HG03066 (cell line): ENCODE measurements around the gene SOAT1.

Experiments used
- ATAC-seq: cut with Tn5 transposase; IDR thresholded peaks from one replicate; pipeline ENCODE4 v1.9.1; 2021; ENCODE audit warnings: low read depth; ENCODE audit not compliant: unreplicated experiment

SOAT1 gene

DNA sequence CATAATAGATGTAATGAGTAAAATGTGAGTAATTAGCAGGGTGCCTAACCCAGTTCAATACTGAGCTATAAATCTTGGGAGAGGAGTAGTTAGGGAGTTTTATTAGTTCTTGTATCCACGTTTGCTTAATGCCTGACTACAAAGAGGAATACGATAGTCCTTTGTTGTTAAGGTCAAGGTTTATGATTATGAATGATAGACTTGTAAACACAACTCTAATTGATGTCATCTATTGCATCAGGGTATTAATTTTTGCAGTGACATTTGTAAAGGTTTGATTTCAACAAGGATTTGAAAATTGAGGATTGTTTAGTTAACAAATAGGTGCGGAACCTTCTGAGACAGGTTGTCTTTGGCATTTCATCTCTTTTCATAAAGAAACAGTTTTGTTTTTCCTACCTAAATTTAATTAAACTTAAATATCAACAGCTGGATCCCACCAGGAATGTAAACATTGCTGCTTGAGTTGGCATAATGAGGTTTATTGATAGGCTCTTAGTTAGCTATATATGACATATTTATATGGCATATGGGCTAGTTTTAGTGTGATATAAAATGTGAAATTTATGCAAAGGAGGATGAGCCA lies 9.7 kb downstream of the SOAT1 start:
- no peak for ATAC-seq

DNA sequence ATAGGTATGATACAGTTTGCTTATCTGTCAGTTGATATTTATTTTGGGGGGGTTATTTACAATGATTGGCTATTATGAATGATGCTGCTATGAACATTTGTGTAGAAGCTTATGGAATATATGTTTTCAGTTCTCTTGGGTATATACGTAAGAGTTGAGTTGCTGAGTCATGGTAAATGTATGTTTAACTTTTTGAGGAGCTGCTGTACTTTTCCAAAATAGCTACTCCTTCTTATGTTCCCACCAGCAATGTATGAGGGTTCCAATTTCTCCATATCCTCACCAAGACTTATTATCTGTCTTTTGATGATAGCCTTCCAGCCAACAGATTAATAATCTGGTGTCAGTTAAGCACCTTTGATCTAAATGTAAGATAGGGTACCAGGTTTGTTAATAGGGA lies 11.9 kb downstream of the SOAT1 start:
- ATAC-seq: no peak

DNA sequence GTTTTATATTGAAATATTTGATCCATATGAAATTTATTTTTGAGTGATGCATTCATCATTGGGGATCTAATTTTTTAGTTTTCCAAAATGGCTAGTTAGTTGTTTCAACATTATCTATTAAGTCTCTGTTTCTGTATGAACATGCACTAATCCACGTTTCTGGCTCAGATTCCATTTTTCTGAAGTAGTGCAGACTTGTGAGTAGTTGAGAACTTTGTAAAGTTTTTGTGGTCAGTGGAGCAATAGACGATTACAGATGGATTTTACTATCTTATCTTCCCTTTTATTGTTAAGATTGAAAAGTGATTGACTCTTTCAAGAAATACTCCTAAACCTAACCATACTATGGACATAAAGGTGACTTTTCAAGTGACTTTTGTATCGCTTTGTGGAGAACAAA lies 16.7 kb downstream of the SOAT1 start:
- no peak for ATAC-seq

DNA sequence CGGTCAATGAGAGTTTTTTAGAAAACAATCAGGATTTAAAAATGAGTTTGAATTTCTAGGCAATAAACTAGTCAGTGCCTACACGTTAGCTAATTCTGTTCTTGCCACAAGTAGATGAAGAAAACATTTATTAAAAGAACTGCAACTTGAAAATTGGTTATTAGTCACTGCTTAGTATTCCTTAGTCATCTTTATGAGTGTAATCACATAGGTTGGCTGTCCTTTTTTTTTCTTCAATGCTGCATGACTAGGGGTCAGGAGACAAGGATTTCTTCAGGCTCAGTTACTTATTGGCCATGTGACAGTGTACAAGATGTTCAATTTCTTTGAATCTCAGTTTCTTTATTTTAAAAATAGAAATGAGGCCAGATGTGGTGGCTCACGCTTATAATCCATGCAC lies 17.1 kb downstream of the SOAT1 start:
- no peak for ATAC-seq

DNA sequence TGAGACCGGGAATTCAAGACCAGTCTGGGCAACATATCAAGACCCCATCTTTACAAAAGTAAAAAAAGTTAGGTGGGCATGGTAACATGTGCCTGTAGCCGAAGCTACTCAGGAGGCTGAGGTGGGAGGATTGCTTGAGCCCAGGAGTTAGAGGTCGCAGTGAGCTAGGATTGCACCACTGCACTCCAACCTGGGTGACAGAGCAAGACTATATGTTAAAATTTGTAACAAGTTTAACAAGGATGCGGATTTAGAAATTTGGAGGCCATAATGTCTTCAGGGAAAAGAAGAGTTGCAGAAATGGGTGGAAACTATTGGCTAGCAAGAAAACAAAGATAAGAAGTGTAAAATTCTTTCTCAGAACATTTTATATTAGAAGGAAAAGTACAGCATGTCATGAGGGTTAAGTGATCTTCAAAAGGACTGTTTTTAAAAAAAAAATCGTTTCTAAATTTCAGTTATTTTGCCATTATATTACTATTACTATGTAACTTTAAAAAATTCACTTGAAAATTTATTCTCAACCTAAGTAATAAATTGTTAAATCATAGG lies 17.6 kb downstream of the SOAT1 start:
- no peak for ATAC-seq

DNA sequence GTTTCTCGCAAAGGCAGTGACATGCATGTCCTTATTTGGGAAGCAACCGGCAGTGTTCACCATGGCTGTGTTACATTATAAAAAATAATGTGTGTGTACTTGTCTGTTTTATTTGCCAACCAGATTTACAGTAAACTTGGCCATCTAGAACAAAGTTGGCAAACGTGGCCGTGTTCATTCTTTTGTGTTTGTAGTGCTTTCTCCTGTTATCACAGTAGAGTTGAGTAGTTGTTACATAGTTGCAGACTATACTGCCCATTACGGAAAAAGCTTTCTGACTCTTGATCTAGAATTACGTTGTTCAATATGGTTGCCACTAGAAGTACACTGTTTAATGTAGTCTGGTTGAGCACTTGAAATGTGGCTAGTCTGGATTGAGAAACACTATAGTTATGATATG lies 19.4 kb downstream of the SOAT1 start:
- ATAC-seq: no peak

DNA sequence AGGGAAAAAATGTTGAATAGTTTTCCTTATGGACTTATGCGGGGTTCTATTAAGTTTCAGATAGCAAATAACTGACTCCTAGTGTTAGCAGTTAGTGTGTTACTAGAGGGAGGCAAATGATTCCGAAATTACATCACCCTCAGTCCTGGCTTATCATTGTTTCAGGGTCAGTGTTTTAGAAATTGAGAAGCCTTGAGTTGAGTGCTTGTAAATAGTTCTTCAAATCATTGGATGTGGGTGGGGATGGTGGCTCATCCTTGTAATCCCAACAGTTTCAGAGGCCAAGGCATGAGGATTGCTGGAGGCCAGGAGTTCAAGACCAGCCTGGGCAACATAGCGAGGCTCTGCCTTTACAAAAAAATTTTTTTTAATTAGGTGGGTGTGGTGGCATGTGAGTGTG lies 21.3 kb downstream of the SOAT1 start:
- no peak for ATAC-seq

DNA sequence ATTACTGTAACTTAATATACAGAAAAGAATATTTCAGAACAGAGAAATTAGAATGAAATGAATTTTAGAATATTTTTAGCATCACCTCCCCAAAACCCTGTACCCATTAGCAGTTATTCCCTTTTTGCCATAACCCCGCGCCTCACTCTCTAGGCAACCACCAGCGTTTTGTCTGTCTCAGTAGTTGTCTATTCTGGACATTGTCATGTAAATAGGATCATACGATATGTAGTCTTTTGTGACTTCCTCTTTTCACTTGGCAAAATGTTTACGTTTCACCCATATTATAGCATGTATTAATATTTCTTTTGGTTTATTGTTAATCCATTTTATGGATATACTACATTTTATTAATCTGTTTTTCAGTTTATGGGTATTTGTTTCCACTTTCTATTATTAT lies 24.9 kb downstream of the SOAT1 start:
- ATAC-seq: no peak

DNA sequence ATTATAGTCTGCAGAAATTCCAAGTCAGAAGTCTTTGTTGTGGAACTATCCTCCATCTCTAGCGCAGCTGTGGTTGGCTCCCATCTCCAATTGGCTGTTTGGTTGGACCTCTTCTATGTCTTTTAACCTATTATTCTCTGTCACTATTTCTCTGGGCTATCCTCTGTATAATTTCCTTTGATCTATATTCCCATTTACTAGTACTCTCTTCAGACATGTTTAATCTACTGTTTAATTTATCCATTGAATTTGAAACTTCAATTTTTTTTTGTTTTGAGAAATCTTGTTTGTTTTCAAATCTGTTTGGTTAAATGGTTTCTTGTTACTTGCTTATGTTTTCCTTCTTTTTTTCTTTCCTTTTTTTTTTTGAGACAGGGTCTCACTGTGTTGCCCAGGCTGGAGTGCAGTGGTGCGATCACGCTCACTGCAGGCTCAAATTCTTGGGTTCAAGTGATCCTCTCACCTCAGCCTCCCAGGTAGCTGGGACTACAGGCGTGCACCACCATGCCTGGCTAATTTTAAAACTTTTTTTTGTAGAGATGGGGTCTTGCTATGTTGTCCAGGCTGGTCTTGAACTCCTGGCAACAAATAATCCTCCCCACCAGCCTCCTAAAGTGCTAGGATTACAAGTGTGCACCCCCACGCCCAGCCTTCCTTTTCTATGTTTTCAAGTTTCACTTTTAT lies 28.1 kb downstream of the SOAT1 start:
- no peak for ATAC-seq

DNA sequence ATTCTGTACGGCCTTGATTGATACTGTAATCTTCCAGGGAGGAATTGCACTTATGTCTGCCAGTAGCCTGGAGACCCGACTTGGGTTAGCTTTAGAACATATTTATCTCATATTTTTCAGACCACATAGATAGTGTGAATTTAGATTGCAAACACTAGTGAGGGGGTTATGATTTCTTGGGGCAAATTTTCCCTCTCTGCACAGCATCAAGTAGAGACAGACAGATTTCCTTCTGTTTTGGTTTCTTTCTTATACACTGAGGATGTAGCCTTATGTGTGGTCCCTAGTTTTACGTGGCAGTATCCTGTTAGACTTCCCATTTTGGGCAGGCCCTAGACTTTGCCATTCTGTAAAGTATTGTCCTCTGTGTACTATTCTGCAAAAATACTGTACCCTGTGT lies 29.0 kb downstream of the SOAT1 start:
- ATAC-seq: no peak

DNA sequence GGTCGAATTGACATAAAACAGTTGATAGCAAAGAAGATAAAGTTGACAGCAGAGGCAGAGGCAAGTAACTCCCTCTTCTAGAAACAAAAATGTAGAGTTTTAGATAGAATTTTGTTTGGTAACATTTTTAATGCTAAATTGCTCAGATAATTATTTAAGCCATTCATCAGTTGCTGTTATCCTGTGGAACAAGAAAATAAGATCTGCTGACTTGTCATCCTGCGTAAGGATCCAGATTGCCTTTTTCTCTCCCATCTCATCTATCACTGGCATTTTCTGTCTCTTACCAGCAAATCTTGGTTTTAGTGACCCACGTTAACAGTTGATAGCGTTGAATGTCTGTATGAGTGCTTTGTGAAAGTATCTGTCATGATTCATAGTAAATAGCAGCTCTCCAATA lies 29.8 kb downstream of the SOAT1 start:
- ATAC-seq: no peak

DNA sequence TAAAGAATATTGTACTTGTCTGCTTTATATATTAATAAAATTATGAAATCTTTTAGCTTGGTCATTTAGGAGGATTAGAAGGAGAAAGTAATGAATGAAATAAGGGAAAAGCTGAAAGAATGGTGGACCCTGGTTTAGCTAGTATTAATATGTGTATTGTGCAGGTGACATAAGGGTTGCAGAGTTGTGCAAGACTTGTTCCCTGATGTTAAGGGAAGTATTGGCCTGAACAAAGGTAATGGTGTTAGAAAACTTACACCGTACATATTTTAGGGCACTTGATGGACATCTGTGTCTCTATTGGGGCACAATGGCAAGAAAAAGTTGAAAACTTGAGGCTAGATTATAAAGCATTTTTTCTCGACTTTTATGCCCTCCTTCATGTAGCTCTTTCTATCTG lies 32.2 kb downstream of the SOAT1 start:
- no peak for ATAC-seq

DNA sequence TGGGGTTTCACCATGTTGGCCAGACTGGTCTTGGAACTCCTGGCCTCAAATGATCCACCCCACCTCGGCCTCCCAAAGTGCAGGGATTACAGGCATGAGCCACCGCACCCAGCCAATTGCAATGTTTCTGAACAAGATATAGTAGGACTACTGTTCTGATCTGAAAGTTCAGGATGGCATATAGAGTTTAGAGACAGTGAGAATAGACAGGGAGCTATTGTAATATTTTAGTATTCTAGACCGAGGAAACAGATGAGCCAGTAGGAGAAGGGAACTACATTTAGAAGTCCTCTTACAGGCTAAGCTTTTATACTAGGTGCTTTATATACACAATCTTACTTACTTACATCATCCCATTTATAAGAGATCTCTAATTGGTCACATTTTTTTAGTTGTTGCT lies 33.1 kb downstream of the SOAT1 start:
- ATAC-seq: no peak

DNA sequence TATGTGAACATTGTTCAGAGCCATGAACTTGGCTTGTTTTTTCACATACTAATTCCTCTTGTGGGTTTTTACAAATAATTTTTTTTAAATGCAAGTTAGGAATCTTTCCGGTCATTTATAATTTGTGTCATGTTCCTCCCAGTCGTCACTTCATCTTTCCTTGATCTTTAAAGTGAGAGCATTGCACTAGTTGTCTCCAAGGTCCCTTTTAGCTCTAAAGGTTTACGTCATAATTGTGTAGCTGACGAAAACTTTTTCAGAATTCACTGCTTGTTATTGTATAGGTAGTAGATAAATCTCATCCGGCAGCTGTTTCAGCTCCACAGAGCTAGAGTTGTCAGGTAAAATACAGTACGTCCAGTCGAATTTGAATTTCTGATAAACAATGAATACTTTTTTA lies 33.6 kb downstream of the SOAT1 start:
- no peak for ATAC-seq

DNA sequence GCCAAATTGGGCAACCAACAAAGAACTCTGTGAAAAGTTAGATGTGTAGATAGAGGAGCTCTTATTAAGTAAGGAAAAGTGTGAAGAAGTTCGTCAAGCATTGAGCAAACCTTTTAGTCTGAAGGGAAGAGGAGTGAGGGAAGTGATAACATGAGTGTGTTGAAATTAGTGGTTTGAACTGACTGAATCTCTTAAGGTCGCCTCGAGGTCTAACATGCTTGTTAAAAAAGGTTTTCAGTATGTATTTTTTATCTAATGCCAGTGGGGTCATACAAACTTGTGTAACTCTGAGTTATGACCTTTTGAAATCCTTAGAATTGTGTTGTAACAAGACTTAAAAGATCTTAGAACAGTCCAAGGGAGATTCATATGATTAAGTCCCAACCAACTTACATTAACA lies 34.1 kb downstream of the SOAT1 start:
- ATAC-seq: no peak

DNA sequence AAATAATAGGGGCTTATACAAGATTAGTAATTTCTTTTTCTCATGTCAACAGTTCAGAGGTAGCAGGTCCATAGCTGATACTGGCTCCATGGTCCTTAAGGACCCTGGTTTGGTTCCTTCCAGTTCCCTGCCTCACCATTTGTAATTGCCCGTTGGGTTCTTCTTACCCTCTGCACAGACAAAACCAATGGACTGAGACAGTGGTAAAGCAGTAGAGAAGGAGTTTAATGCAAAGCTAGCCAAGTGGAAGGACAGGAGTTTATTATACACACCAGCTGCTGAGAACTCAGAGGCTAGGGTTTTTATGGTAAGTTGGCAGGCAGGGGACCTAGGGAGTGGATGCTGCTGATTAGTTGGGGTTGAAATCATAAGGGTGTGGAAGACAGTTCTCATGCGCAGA lies 36.3 kb downstream of the SOAT1 start:
- no peak for ATAC-seq

DNA sequence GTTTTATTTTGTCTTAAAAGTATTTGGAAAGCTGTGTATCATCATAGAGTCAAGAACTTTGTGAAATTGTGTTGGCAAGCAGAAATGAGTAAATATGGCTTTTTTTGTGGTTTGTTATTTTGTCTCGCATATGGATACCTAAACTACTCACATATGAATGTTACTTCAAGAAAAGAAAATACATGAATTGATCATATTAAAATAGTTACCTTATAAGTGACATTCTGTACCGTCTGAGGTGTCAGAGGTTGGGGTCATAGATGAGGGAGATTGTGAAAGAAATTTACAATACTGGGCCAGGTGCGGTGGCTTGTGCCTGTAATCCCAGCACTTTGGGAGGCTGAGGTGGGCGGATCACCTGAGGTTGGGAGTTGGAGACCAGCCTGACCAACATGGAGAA lies 40.8 kb downstream of the SOAT1 start:
- no peak for ATAC-seq

DNA sequence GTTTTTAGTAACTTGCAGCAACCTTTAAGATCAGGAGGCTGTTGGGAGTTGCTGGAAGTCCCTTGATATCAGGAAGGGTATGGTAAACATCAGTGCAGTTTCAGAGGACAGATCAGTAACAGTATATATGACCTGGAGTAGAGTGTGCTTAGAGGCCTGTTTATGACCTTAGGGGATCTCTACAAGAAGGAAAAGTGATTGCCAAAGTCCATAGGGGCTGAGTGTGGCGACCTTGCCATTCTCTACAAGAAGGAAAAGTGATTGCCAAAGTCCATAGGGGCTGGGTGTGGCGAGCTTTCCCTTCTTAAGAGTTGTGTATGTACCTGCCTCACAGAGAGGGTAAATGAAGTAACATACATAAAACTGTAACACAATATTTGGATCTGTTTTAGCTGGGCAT lies 43.7 kb downstream of the SOAT1 start:
- no peak for ATAC-seq

DNA sequence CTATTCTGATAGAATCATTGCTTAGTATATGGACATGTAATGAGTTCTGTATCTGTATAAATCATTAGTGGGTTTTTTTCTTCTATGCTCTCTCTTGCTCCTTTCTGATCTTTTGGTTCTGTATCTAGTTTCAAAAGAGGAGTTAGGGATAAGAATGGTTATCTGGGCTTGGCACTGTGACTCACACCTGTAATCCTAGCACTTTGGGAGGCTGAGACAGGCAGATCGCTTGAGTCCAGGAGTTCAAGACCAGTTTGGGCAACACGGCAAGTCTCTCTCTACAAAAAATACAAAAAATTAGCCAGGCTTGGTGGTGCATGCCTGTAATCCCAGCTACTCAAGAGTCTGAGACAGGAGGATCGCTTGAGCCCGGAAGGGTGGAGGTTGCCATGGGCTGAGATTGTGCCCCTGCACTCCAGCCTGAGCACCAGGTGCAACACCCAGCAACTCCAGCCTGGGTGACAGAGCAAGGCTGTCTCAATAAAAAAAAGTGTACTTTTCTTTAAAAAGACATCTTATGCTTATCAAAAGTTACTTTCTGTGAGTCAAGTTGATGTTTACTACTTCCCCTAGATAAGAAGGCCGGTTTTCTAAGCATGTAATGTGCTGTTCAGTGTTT lies 44.5 kb downstream of the SOAT1 start:
- no peak for ATAC-seq

DNA sequence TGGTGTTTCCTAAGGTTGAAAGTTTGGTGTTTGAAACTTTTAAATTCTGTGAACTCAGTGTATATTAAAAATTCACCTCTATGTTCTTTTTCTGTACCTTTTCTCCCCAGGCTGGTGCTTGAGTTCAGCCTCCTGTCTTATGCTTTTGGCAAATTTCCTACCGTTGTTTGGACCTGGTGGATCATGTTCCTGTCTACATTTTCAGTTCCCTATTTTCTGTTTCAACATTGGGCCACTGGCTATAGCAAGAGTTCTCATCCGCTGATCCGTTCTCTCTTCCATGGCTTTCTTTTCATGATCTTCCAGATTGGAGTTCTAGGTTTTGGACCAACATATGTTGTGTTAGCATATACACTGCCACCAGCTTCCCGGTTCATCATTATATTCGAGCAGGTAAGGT lies 47.3 kb downstream of the SOAT1 start:
- no peak for ATAC-seq

DNA sequence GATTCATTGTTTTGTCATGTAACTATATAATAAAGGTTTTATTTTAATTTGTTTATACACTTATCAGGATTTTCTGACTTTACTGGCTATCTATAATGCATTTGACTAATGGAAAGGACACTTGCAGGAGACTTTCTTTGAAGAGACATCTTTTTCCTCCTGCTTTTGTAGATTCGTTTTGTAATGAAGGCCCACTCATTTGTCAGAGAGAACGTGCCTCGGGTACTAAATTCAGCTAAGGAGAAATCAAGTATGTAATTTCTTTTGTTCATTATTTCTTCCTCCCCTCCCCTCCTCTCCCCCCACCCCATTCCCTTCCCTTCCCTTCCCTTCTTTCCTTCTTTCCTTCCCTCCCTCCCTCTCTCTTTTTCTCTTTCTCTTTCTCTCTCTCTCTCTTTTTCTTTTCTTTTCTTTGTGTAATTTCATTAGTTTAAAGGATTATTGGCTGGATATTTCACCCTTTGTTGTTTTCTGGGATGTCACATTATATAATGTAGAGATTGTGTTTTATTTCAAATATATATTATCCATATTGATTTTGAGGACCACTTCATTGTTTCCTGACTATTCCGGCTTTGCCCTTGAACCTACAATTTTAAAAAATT lies 48.4 kb downstream of the SOAT1 start:
- no peak for ATAC-seq
